22Rv1 (cell line): ENCODE results near the gene ENO1.

Experiments used
- CTCF ChIP-seq: fragments of 450-650 bp; IDR thresholded peaks from 2 replicates; pipeline ENCODE4 v1.5.1; 2017; ENCODE audit warnings: mild to moderate bottlenecking
- ZFX ChIP-seq: fragments of 450-650 bp; IDR thresholded peaks from 2 replicates; pipeline ENCODE4 v1.6.1; 2017; ENCODE audit warnings: antibody characterized with exemption, borderline replicate concordance

DNA sequence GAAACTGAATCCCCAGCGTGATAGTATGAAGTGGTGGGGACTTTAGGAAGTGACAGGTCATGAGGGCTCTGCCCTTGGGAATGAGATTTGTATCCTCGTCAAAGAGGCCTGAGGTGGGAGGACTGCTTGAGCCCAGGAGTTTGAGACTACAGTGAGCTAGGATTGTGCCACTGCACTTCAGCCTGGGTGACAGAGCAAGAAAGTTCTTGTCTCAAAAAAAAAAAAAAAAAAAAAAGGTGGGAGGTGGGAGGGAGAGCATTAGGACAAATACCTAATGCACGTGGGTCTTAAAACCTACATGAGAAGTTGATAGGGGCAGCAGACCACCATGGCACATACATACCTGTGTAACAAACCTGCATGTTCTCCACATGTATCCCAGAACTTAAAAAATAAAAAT, 37.1 kb downstream of the ENO1 start:
- TF ChIP-seq CTCF (no peak), ZFX (no peak)
